ENCODE results near the gene FBRS.
"Not testable (repeated sequence)": the region's sequence is repeated elsewhere in the genome, so short reads cannot be mapped to it uniquely, and the experiment has no call there.

GRCh38 chr16:30637139-30637538, 21.1 kb upstream of the FBRS start:
- TF ChIP-seq CTCF, POLR2A, POLR2AphosphoS5 (IDR thresholded peaks at IDR 0.05): not testable (repeated sequence)
